ENCODE measurements around the gene NTRK3. TPM values are rescaled to one million over a fixed set of nuclear protein-coding genes. Genes with fewer than 3 reads are reported as not detected.

The NTRK3 gene
- total RNA-seq, 3 donors from 2014 or later (not counting 1 experiment from before 2014, with no cell fraction given), result not detected

GRCh38 chr15:88220443-88221335 lies 35.9 kb downstream of the NTRK3 start:
- Histone ChIP-seq H3K36me3 (ENCODE audit: control insufficient read depth, insufficient read depth, low read length) (no peaks in the 10 kb centered on the region), H3K27ac (ENCODE audit: low read length) (no peak overlapping the region), H3K27me3 (ENCODE audit: control insufficient read depth, insufficient read depth, low read length) (no peaks in the 10 kb centered on the region), H3K4me1 (ENCODE audit: control insufficient read depth, insufficient read depth, low read length) (no peaks in the 10 kb centered on the region), H3K9me3 (ENCODE audit: control insufficient read depth, insufficient read depth, low read length) (no peaks in the 10 kb centered on the region), H3K4me3 (ENCODE audit: low read length) (no peak overlapping the region)
- ATAC-seq (no peak), DNase-seq (no peak)
- WGBS (ENCODE audit: insufficient coverage), result 83% methylated on average over 10 of the region's 11 CpGs
- H3K9me3 Mint-ChIP-seq, result no peaks in the 10 kb centered on the region
- no peaks in the 10 kb centered on the region for H3K4me1 Mint-ChIP-seq
- TF ChIP-seq CTCF (IDR thresholded peaks at IDR 0.05), result no peak
- no peak overlapping the region for H3K27ac Mint-ChIP-seq
- H3K27me3 Mint-ChIP-seq (ENCODE audit: low read depth in 2 of 2), result peaks cover 7 to 12% of the 10 kb centered on the region in 2 donors
- intact Hi-C loops (cut with micrococcal nuclease), result no loop called here
- no peak overlapping the region for H3K4me3 Mint-ChIP-seq
- H3K36me3 Mint-ChIP-seq, result no peaks in the 10 kb centered on the region

- 73% methylated on average over 3 of the region's 3 CpGs for WGBS (ENCODE audit: insufficient coverage)
- Mint-ChIP-seq H3K4me1 (no peaks in the 10 kb centered on the region), H3K27me3 (ENCODE audit: low read depth in 2 of 2) (peaks cover 0 to under 1% of the 10 kb centered on the region in 2 donors), H3K9me3 (no peaks in the 10 kb centered on the region), H3K4me3 (no peak overlapping the region), H3K27ac (no peak overlapping the region), H3K36me3 (no peaks in the 10 kb centered on the region)
- H3K27ac ChIP-seq (ENCODE audit: low read length), result no peak overlapping the region
- no peak for TF ChIP-seq CTCF (IDR thresholded peaks at IDR 0.05)
- no peaks in the 10 kb centered on the region for H3K4me1 ChIP-seq (ENCODE audit: control insufficient read depth, insufficient read depth, low read length)
- no peak for ATAC-seq
- intact Hi-C loops (cut with micrococcal nuclease), result no loop called here
- no peaks in the 10 kb centered on the region for H3K27me3 ChIP-seq (ENCODE audit: control insufficient read depth, insufficient read depth, low read length)
- no peak for DNase-seq
- H3K36me3 ChIP-seq (ENCODE audit: control insufficient read depth, insufficient read depth, low read length), result no peaks in the 10 kb centered on the region
- H3K9me3 ChIP-seq (ENCODE audit: control insufficient read depth, insufficient read depth, low read length), result no peaks in the 10 kb centered on the region
- no peak overlapping the region for H3K4me3 ChIP-seq (ENCODE audit: low read length)
Measured at GRCh38 chr15:88219623-88220022, 36.9 kb downstream of the NTRK3 start.

GRCh38 chr15:88218557-88219221 lies 37.9 kb downstream of the NTRK3 start:
- H3K27me3 Mint-ChIP-seq (ENCODE audit: low read depth in 2 of 2), result no peaks in the 10 kb centered on the region
- no peaks in the 10 kb centered on the region for H3K36me3 Mint-ChIP-seq
- TF ChIP-seq CTCF (IDR thresholded peaks at IDR 0.05), result no peak
- no peak for DNase-seq
- no peak for ATAC-seq
- no peak overlapping the region for H3K4me3 Mint-ChIP-seq
- WGBS (ENCODE audit: insufficient coverage), result 69% methylated on average over 9 of the region's 9 CpGs
- intact Hi-C loops (cut with micrococcal nuclease), result no loop called here
- H3K27ac ChIP-seq (ENCODE audit: low read length), result no peak overlapping the region
- no peaks in the 10 kb centered on the region for H3K36me3 ChIP-seq (ENCODE audit: control insufficient read depth, insufficient read depth, low read length)
- H3K27me3 ChIP-seq (ENCODE audit: control insufficient read depth, insufficient read depth, low read length), result no peaks in the 10 kb centered on the region
- no peaks in the 10 kb centered on the region for H3K9me3 Mint-ChIP-seq
- H3K4me1 ChIP-seq (ENCODE audit: control insufficient read depth, insufficient read depth, low read length), result no peaks in the 10 kb centered on the region
- no peaks in the 10 kb centered on the region for H3K4me1 Mint-ChIP-seq
- no peak overlapping the region for H3K27ac Mint-ChIP-seq
- no peaks in the 10 kb centered on the region for H3K9me3 ChIP-seq (ENCODE audit: control insufficient read depth, insufficient read depth, low read length)
- H3K4me3 ChIP-seq (ENCODE audit: low read length), result no peak overlapping the region
